GM19467 (cell line): Measurements from ENCODE around the gene GRK3.
A peak's percentile ranks its signal among the peaks of the same experiment; 100 is the strongest.
"Not testable (repeated sequence)": the region's sequence is repeated elsewhere in the genome, so short reads cannot be mapped to it uniquely, and the experiment has no call there.

Source experiments
- ATAC-seq: cut with Tn5 transposase; IDR thresholded peaks from one replicate; pipeline ENCODE4 v1.9.1; 2021; ENCODE audit warnings: mild to moderate bottlenecking, moderate library complexity; ENCODE audit not compliant: unreplicated experiment

Gene GRK3

DNA sequence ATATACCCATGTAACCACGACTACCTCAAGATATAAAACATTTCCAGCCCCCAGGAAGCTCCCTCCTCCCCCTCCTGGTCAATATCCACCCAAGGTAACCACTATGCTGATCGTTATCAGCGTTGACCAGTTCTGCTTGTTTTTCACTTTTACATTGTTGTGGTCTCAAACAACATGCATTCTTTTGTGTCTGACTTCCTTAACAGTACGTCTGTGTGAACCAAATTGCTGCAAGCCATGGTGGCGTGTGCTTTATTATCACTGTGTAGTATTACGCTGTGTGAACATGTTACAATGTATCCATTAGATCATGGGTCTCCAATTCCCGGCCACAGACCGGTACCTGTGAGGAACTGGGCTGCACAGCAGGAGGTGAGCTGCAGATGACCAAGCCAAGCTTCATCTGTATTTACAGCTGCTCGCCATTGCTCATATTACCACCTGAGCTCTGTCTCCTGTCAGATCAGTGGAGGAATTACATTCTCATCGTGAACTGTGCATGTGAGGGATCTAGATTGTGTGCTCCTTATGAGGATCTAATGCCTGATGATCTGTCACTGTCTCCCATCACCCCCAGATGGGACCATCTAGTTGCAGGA, 15.5 kb upstream of the GRK3 start:
- no peak for ATAC-seq

DNA sequence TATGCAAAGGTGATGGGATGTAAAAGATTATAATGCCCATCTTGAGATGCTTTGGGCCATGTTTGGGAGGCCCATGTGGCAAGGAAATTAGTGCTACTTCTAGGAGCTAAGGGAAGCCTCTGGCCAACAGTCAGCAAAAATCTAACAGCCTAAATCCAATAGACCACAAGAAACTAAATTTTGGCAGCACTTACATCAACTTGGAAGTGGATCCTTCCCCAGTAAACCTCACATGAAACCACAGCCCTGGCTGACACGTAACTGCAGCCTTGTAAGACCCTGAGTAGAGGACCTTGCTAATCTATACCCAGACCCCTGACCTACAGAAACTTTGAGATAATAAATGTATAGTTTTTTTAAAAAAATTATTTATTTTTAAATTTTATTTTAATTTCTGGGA, 13.1 kb upstream of the GRK3 start:
- ATAC-seq: no peak

DNA sequence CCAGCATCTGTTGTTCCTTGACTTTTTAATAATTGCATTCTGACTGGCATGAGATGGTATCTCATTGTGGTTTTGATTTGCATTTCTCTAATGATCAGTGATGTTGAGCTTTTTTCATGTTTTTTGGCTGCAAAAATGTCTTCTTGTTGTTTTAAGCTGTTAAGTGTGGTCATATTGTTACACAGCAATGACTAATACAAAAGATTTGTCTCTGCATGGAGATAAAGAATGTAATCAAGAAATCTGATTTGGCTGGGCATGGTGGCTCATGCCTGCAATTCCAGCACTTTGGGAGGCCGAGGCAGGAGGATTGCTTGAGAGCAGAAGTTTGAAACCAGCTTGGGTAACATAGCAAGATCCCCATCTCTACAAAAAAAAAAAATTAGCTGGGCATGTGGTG, 12.1 kb upstream of the GRK3 start:
- ATAC-seq: not testable (repeated sequence)

DNA sequence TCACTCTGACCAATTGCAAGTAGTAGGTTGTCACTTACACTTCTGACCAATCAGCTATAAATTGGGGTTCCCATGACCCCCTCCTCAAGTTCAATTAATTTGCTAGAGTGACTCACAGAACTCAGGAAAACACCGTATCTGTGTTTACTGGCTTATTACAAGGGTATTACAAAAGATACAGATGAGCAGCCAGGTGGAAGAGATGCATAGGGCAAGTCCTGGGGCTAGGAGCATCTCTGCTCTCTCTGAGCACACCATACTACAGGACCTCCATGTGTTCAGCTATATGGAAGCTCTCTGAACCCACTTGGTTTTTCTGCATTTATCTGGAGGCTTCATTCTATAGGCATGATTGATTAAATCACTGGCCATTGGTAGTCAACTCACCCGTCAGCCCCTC, 11.3 kb upstream of the GRK3 start:
- no peak for ATAC-seq

DNA sequence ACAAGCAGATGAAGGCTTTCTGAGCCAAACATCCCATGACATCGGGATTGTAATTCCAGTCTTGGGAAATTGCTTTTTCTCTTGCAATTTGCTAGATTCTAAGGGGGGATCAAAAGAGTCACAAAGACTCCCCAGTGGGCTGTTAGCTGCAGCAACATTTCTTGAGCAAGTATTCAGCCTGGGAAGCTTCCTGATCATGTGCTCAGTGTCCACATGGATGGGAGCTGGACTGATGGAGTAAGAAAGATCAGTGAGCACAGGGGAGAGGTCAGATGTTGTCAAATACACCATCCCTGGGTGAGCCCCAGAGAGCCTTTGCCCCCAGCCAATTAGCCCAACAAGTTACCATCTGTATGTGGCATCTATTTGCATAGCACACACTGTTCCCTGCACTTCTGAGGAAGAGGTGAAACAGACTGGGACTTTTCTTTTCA, 10.2 kb upstream of the GRK3 start:
- ATAC-seq: no peak

DNA sequence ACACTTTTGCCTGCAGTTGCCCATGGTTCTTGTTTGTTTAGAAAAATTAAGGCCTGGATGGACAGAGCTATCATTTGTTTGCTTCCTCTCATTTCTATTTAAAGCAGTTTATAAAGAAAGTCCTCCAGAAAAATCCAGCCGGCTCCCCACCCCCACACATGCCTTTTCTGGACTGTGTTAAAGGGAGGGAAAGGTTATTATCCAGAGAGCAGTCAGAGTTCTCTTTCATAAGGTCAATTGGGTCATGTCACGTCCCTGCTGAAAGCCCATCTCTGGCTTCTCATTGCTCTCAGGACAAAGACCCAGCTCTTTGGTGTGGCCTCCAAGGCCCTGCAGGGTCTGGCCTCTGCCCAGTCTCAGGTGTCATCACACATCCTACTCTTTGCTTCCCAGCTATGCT, 9.8 kb upstream of the GRK3 start:
- ATAC-seq: no peak

DNA sequence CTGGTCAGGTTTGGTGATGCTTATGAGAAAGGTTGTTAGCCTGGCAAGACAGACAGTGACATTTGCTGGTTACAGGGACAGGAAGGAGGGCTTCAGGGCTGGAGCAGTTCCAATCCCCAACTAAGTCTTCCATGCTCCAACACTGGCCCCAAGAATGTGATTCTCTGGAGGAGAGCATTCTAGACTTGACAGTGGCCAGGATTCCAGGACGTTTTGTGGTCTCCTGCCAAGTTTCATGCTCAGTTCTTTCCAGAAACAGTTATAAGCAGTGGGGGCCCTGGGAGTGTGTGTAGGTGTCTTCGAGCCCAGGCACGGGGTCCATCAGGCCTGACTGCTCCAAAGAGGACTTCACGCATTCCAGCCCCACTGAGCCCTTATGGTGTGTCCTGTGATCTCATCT, 8.9 kb upstream of the GRK3 start:
- ATAC-seq: no peak

DNA sequence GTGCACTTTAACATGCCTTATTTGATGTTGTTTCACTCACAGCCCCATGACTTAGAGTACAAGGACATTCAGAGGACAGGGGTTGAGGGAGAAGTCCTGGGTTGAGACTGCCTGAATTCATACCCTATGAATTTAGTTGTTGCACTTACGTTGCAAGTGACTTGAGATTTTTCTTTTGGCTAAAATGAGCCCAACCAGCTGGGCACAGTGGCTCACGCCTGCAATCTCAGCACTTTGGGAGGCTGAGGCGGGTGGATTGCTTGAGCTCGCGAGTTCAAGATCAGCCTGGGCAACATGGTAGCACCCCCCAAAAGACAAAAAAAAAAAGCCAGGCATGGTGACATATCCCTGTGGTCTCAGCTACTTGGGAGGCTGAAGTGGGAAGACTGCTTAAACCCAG, 7.3 kb upstream of the GRK3 start:
- ATAC-seq: no peak

DNA sequence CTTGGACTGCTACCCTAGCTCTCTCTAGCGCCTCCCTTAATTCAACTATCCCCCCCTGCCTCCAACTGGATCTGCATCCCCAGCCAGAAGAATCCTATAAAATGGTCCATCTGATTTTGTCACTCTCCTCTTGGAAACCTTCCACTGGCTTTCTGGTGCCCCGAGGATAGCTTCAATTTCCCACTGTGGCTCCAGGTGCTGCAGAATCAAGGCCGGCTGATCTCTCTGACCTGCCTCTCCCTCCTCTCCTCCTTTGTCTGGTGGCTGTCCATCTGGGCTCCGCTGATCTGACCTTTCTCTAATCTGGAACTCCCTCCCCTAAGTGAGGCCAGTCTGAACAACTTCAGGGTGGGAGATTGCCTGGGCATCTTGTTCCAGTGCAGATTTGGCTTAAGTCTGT, 6.1 kb upstream of the GRK3 start:
- no peak for ATAC-seq

DNA sequence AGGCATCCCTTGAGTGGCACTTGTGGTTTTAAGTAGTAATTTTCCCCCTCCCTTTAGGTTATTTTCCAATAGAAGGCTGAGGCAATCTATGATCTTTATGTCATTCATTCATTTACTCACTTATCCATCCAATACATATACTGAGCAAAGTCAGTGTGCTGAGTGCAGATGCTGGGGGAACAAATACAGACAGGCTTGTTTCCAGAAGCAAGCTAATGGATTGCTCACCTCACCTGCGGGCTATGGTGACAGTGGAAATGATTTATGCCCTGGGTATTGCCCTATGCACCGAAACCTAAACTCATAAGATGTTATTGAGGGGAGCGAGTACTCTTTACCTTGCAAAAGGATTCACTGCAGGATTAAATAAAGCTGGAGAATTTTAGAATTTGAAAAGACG, 4.6 kb upstream of the GRK3 start:
- ATAC-seq: not testable (repeated sequence)

DNA sequence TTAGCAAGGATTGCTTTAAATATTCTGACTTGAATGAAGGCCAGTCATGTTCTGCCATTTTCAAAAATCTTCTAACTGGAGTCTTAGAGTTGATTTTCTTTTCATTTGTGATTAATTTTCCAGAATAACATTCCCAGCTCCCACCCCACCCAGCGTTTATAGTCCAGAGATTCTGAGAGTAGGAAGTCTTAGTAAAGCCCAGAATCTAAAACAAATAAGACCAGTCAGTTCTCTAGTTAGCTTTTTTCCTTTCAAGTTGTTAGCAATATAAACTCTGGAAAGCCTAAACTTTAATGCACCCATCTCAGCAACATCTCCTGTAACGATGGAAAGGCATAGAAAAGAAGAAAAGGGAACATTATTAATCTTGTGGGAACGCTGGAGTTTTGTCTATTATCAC, 3.3 kb upstream of the GRK3 start:
- not testable (repeated sequence) for ATAC-seq

DNA sequence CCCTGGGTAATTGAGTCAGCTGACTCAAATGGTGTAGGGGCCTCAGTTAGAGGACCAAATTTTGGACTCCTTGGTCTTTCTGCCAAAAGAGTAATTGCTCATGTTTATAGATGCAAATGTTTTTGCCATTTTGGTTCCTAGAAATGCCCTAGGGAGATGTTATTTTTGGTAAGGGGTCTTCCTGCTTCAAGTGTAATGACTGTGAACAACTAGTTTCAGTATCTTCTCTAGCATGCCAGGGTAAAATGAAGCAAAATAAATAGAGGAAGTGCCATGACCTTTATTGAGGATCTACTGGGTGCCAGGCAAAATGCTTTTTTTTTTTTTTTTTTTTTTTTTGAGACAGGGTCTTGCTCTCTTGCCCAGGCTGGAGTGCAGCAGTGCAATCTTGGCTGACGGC, 2.5 kb upstream of the GRK3 start:
- ATAC-seq: not testable (repeated sequence)

DNA sequence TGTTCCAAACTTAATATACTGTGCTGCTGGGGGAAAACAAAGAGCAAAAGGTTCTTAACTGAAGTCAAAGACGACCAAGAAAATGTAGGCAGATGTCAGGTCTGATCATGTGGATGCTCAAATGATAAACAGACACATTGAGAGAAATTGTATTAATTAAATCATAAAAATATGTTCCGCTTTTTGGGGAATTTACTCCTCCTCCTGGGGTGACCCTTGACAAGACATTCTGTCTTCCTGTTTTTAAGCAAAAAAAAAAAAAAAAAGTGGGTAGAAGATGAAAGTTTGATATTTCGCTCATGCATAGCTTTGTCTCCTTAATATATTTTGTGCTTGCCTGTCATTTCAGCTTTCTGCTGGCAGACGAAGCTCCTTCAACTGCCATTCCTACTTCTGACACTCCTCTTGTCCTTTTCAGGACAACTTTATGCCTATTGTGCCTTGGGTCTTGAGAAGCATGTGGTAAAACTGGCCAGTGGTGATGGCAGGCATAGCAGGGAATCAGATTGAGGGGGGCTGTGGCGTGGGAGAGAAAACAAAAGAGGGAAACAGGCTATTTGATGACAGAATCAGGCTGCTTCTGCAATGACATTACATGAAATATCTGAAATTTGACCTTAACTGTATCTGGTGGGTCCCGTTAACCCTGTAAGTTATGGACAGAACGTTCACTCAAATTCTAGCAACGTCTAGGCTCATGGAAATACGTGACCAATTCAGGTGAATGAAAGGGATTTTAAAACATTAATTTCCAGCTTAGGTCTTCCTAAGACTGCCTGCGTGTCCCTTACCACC, 1.3 kb upstream of the GRK3 start:
- ATAC-seq: not testable (repeated sequence)

DNA sequence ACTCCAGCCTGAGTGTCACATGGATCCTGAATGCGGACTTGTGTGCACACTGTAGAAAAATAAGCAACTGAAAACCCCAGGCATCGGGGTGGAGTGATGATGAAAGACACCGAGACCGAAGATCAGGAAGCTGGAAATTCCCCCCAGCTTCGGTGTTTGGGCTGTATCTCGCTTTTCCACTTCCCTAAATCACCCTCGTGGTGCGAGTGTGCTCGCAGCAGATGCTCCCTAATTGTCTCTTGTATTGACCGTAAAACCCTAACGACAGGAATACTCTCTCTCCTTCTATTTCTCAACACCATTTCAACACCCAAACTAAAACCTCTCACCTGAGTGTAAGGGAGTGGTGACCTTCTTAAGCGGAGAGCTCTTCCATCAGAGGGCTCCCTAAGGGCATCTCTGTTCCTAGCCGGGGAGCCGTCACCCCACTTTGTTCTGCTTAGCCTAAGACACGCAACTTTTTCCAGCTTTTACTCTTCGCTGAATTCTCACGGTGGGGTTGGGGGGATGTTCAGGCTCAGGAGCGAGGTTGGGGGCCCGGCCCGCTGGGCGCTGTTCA, 635 bp upstream of the GRK3 start:
- peak; percentile 14 for ATAC-seq

DNA sequence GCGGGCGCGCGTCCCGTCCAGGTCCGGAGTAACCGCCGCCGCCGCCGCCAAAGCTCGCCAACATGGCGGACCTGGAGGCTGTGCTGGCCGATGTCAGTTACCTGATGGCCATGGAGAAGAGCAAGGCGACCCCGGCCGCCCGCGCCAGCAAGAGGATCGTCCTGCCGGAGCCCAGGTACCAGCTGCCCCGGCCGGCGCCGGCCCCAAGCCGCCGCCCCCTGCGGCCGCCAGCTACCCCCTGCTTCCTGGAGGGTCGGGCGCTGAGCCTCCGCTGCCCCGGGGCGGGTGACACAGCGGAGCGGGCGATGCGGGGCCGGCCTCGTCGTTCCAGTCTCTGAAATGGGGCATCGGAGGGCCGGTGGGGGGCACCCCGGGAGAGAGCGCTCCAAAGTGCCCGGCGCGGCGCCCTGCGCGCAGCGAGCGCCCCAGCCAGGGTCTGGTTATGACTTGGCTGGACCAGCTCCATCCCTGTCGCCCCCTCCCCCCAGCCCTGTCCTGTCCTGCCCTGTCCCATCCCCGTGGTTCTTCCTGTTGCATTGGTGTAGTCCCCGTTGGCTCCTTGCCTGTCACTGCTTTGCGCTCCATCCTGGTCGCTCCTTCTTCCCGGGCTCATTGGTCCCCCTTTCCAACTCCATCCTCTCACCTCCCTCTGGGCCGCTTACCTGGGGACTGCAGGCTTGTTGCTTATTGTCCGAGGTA, 653 bp downstream of the GRK3 start:
- peak; percentile 12 for ATAC-seq

DNA sequence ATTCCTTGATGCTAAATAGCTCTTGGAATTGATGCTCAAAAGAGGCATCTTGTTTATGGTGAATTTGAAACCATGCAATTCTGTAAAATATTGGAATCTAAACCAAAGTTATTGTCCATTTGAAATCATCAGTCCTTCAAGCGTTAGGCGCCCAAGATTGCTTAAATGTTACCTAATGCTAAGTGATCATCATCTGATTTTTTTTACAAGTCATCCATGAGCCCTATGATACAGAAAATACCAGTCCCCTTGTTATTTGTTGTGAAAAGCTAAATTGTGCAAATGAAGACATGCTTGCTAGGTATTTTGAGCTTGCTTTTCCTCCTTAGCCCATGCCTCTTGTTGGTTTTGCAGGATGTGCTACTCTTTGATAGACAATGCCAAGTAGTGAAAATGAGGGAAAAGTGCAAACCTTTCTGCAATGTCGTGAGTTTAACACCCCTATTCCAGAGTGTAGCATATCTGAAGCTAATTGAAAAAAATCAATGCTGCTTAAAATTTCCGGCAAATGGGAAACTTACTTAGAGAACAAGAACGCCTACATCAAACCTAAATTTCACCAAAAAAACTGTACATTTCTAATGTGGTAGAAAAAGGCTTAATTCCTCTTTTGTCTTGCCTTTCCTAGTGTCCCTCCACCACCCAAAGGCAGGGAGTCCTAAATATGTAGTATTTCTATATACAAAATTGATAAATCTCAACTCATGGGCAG, 1.9 kb downstream of the GRK3 start:
- no peak for ATAC-seq

DNA sequence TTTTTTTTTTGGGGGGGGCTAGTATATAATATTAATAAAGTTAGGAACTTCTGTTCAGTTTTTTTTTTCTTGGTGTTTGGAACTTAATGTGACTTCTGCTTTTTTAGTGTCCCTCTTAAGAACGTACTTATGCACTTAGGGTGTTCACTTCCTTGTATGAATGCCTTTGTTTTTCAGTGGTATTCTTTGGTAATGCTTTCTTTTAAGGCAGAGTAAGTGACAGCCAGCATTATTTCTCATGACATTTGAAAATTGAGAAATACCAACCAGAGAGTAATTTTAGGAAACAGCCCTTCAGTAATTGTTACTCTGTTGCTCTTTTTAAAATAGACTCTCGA, 2.4 kb downstream of the GRK3 start:
- ATAC-seq: no peak

DNA sequence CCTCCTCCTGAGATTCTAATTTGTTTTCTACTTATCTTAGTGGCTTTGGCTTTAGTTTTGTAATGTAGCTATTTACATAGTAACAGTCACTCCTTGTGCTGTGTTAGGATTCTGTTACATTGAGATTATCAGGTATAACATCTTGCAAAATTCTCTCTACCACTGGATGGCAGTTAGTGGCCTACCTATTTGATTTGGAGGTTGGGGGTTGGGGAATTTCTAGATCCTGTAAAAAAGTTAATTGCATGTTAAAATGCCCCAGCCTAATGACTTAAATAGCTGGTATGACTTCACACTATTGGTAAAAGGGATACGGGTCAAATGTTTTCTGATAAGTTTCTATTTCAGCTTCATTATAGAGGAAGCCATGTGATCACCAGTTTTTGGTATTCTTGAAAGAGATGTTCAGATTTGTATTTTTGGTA, 2.8 kb downstream of the GRK3 start:
- no peak for ATAC-seq

DNA sequence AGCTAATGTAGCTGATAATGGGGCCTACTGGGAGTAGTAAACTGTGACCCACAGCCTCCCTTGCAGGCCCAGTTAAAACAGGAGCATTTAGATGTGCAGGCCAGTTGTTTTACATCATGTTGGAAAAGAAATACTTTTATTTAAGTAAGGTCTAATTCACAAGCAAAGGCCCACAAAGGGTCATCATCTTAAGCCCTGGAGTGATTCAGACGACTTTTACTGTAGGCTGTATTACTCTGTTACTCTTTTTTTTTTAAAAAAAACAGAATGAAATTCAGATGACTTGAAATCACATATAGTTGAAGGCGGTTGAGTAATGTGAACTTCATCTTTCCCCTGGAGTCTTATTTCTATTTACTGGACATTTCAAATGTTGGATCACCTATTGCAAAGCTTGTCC, 3.6 kb downstream of the GRK3 start:
- not testable (repeated sequence) for ATAC-seq

DNA sequence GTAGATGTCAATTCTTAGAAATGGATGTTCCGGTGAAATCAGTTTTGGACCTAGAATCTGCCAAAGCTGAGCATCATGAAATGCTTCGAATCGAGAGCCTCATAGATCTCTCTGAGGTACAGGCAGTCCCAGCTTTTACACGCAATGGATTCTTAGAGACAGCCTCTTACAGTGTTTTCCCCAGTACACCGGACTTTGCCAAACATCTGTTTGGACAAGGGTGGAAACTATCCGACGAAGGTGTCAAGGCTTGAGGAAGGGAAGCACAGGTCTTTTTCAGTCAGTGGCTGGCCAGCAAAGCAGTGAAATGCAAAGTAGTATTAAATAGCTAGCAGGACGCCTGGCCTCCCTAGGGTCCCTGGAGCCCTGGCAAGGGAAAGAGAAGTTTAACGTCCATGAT, 4.9 kb downstream of the GRK3 start:
- ATAC-seq: no peak

DNA sequence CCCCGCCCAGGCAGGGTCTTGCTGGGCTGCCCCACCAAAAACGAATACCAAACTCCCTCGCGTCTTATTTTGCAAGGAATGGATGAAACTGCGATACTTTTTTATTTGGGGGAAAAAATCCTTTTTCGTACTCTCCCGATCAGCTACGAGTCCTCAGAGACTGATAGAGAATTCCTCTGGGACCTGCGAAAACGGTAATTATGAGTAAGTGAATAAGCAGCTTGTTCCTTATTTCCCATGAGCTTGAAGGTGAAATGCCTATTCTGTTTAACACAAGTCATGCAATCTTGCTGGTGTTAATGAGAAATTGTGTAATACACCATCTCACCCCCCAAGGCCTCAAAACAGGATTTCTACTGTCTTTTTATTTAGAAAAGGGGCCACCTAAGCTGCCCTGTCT, 5.5 kb downstream of the GRK3 start:
- no peak for ATAC-seq
